BLaER1 (cell line): Measurements from ENCODE around the gene PLCL2.
A peak's percentile ranks its signal among the peaks of the same experiment; 100 is the strongest.

Experiments
- H3K27ac ChIP-seq: shearing (Covaris generic); formaldehyde crosslinking; 2 replicates; pipeline ENCODE4 v1.8.1; 2022
- H3K27me3 ChIP-seq: shearing (Covaris generic); formaldehyde crosslinking; 2 replicates; pipeline ENCODE4 v1.8.1; 2022
- H3K36me3 ChIP-seq: shearing (Covaris generic); formaldehyde crosslinking; 2 replicates; pipeline ENCODE4 v1.8.1; 2022
- H3K4me1 ChIP-seq: shearing (Covaris generic); formaldehyde crosslinking; 2 replicates; pipeline ENCODE4 v1.8.1; 2022
- H3K4me2 ChIP-seq: shearing (Covaris generic); formaldehyde crosslinking; 2 replicates; pipeline ENCODE4 v1.8.1; 2022
- H3K4me3 ChIP-seq: shearing (Covaris generic); formaldehyde crosslinking; 2 replicates; pipeline ENCODE4 v1.8.1; 2022
- H3K9ac ChIP-seq: shearing (Covaris generic); formaldehyde crosslinking; 2 replicates; pipeline ENCODE4 v1.8.1; 2022
- H3K9me3 ChIP-seq: shearing (Covaris generic); formaldehyde crosslinking; 2 replicates; pipeline ENCODE4 v1.8.1; 2022
- H4K20me1 ChIP-seq: shearing (Covaris generic); formaldehyde crosslinking; 2 replicates; pipeline ENCODE4 v1.8.1; 2022
- Cebpa-rat ChIP-seq: shearing (Covaris generic); IDR thresholded peaks from 2 replicates; pipeline ENCODE4 v1.8.1; 2022

PLCL2 gene

DNA sequence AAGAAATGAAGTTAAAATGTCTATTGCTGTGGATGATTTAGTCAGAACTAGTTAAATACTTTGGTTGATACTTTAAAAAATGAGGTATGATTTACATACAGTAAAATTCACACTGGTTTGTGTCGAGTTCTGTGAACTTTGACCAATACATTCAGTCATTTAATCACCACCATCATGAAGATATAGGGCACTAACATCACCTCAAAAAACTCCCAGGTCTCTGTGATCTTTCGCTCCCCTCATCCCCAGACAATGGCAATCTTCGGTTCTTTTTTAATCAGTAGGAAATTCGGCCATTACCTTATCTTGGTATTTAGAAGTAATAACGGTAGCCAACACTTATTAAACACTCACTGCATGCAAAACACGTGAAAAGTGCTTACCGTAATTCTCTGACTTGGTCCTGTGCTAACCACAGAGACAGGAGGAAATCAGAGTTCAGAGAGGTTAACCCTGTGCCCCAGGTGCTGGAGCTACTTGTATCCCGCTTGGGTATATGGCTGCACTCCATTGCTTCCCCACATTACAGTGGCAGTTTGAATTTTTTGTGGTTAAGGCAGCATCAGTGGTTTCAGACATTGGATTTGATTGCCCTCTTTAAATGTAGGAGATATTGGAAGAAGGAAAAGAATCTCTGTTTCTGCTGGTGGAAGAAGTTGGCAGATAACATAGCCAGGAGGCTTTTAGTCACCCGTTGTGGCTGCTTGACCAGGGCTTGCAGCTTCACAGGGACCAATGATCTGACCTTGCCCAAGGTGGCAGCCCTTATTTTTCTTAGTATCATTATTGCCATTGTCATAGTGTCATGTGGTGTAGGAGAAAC is 4.2 kb downstream of the PLCL2 start:
- H3K9ac ChIP-seq: no peak overlapping the region
- H3K4me1 ChIP-seq: peaks cover 51% of the 10 kb centered on the region
- H4K20me1 ChIP-seq: peaks cover 51% of the 10 kb centered on the region
- H3K27me3 ChIP-seq: no peaks in the 10 kb centered on the region
- peak overlapping the region; percentile 92 for H3K4me2 ChIP-seq
- H3K4me3 ChIP-seq: 0 out of 2 replicates have a peak overlapping the region, but pooled peaks have one; percentile 32
- peaks cover 7% of the 10 kb centered on the region; the same call in 1 of the 2 replicates for H3K36me3 ChIP-seq
- H3K27ac ChIP-seq: peak overlapping the region; percentile 38; the same call in 1 of the 2 replicates
- no peak for TF ChIP-seq Cebpa-rat
- H3K9me3 ChIP-seq: peaks cover 3% of the 10 kb centered on the region; the same call in 1 of the 2 replicates

DNA sequence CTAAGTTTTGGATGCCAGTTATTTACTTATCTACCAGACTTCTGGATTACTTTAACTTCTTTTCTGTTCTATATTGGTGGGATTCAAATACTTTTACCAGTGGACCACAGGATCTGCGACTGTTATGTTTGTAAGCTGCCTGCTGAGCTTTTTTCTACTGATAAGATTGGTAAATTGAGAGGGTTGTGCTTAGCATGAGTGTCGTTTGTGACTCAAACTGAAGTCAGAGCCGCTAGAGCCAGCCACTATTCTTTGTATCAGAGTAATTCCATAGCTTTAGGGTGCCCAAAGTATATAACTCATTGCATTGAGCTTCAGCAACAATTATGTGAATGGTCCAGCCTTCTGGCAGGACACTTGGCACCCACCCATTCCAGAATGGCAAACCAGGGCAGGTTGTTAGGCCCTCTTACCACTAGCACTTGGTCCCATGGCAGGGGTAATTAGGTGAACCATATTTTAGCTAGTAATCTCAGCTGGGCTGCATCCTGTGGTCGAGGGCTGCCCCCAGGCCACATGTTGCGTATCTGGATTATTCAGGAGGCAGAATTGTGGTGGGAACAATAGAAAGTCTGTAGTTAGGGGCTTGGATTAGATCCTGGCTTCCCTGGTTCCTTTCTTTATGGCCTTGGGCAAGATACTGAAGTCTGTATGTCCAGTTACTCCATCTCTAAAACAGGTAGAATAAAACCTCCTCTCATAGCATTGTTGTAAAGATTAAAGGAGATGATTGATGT is 6.0 kb downstream of the PLCL2 start:
- Histone ChIP-seq H3K4me1 (peaks cover 51% of the 10 kb centered on the region), H3K4me2 (no peak overlapping the region)

GRCh38 chr3:16893618-16894200 is 9.0 kb downstream of the PLCL2 start:
- Histone ChIP-seq H3K4me3 (no peak overlapping the region), H3K9me3 (peaks cover 8% of the 10 kb centered on the region; the same call in 1 of the 2 replicates), H3K9ac (no peak overlapping the region), H4K20me1 (peaks cover 49% of the 10 kb centered on the region), H3K4me1 (peaks cover 24% of the 10 kb centered on the region), H3K27ac (no peak overlapping the region), H3K36me3 (peaks cover 7% of the 10 kb centered on the region; the same call in 1 of the 2 replicates), H3K27me3 (no peaks in the 10 kb centered on the region), H3K4me2 (no peak overlapping the region)
- no peak for TF ChIP-seq Cebpa-rat

More for the DNA sequence above, 6.0 kb downstream of the PLCL2 start:
- H3K36me3 ChIP-seq: peaks cover 7% of the 10 kb centered on the region; the same call in 1 of the 2 replicates
- no peak for TF ChIP-seq Cebpa-rat
- peaks cover 51% of the 10 kb centered on the region for H4K20me1 ChIP-seq
- H3K4me3 ChIP-seq: no peak overlapping the region
- H3K27me3 ChIP-seq: no peaks in the 10 kb centered on the region
- H3K9ac ChIP-seq: no peak overlapping the region
- H3K9me3 ChIP-seq: peaks cover 8% of the 10 kb centered on the region; the same call in 1 of the 2 replicates
- no peak overlapping the region for H3K27ac ChIP-seq

DNA sequence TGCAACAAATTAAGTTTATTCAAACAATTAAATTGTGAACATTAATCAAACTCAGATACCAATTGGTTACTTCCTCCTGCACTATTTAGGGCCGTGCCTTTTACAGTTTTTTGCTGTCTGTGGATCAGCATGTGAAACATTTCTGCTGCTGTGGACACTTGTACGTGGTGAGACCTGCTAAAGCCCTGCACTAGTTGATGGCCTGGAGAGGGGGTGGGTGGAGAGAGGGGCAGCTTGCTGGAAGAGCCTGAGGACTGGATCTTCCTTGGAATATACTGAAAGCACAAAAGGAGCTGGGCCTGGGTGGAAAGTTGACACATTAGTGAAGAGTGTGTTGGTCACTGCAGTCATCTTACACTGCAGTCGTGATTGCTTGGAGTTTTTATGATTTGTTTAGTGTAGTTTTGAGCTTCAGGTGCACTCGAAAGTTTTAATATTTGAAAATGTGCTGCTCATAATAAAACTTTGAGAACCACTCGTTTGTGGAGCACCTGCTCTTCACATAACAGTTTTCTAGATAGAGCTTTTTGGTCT is 11.4 kb downstream of the PLCL2 start:
- H3K27me3 ChIP-seq: no peaks in the 10 kb centered on the region
- peaks cover 8% of the 10 kb centered on the region; the same call in 1 of the 2 replicates for H3K9me3 ChIP-seq
- peaks cover 46% of the 10 kb centered on the region for H4K20me1 ChIP-seq
- no peak overlapping the region for H3K4me3 ChIP-seq
- peaks cover 7% of the 10 kb centered on the region; the same call in 1 of the 2 replicates for H3K36me3 ChIP-seq
- no peak for TF ChIP-seq Cebpa-rat
- H3K4me1 ChIP-seq: peaks cover 12% of the 10 kb centered on the region; the same call in 1 of the 2 replicates
- H3K9ac ChIP-seq: no peak overlapping the region
- no peak overlapping the region for H3K4me2 ChIP-seq
- H3K27ac ChIP-seq: no peak overlapping the region

GRCh38 chr3:16896820-16897219 is 12.1 kb downstream of the PLCL2 start:
- Histone ChIP-seq H3K9ac (no peak overlapping the region), H4K20me1 (peaks cover 47% of the 10 kb centered on the region), H3K27ac (no peak overlapping the region), H3K4me3 (no peak overlapping the region), H3K9me3 (peaks cover 8% of the 10 kb centered on the region; the same call in 1 of the 2 replicates), H3K36me3 (peaks cover 7% of the 10 kb centered on the region; the same call in 1 of the 2 replicates), H3K27me3 (no peaks in the 10 kb centered on the region), H3K4me2 (no peak overlapping the region), H3K4me1 (peaks cover 6% of the 10 kb centered on the region; the same call in 1 of the 2 replicates)
- TF ChIP-seq Cebpa-rat: no peak

- peaks cover 6% of the 10 kb centered on the region; the same call in 1 of the 2 replicates for H3K4me1 ChIP-seq
Observed at GRCh38 chr3:16897254-16897926, 12.6 kb downstream of the PLCL2 start.

DNA sequence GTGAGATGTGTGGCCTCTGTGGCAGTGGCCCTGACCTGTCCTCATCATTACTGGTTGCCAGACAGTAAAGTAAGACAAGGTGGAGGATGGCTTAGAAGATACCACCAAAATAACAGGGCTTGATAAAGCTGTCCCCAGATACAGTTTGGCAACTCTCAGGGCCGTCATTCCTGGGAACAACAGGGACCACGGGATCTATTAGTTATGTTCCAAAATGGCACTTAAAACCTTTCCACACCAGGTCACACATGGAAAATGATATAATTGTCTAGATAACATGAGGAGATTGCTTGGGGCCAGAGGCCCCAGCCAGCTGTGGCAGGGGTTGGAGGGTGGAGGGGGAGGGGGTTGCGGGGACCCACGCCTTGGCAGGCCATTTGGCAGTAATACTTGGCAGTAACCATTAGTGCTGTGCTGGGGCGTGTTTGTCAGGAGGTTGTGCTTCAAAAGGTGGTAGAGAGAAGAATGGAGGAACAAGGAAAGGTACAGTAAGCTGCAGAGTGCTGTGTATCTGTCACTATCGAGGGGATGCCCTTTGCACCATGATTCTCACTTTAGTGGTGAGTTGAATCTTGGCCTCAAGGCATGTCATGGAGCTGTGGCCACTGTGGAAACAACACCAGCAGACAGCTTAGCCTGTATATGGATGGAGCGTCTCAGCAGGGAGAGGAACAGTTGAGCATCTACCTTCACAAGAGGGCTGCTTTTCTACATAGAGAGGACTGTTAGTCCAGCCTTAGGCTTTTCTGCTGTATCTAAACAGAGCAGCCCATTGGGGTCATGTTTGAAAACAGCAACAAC is 14.0 kb downstream of the PLCL2 start:
- Histone ChIP-seq H3K27me3 (no peaks in the 10 kb centered on the region), H3K4me1 (peaks cover 6% of the 10 kb centered on the region; the same call in 1 of the 2 replicates), H3K27ac (no peak overlapping the region), H3K36me3 (no peaks in the 10 kb centered on the region), H3K9me3 (peaks cover 6% of the 10 kb centered on the region; the same call in 1 of the 2 replicates), H3K4me3 (no peak overlapping the region), H3K4me2 (no peak overlapping the region), H3K9ac (no peak overlapping the region), H4K20me1 (peaks cover 59% of the 10 kb centered on the region)
- TF ChIP-seq Cebpa-rat: no peak

More at GRCh38 chr3:16897254-16897926, 12.6 kb downstream of the PLCL2 start:
- no peak overlapping the region for H3K27ac ChIP-seq
- no peak for TF ChIP-seq Cebpa-rat
- no peak overlapping the region for H3K4me3 ChIP-seq
- peaks cover 7% of the 10 kb centered on the region; the same call in 1 of the 2 replicates for H3K36me3 ChIP-seq
- peaks cover 8% of the 10 kb centered on the region; the same call in 1 of the 2 replicates for H3K9me3 ChIP-seq
- no peak overlapping the region for H3K9ac ChIP-seq
- no peak overlapping the region for H3K4me2 ChIP-seq
- H4K20me1 ChIP-seq: peaks cover 53% of the 10 kb centered on the region
- no peaks in the 10 kb centered on the region for H3K27me3 ChIP-seq

GRCh38 chr3:16899919-16900318 is 15.2 kb downstream of the PLCL2 start:
- H4K20me1 ChIP-seq: peaks cover 71% of the 10 kb centered on the region
- no peaks in the 10 kb centered on the region for H3K27me3 ChIP-seq
- no peaks in the 10 kb centered on the region for H3K36me3 ChIP-seq
- peaks cover 6% of the 10 kb centered on the region; the same call in 1 of the 2 replicates for H3K4me1 ChIP-seq
- H3K4me3 ChIP-seq: no peak overlapping the region
- TF ChIP-seq Cebpa-rat: no peak
- H3K9me3 ChIP-seq: no peaks in the 10 kb centered on the region
- no peak overlapping the region for H3K9ac ChIP-seq
- H3K27ac ChIP-seq: no peak overlapping the region
- no peak overlapping the region for H3K4me2 ChIP-seq
